ENCODE measurements around the gene SPATC1L.

SPATC1L gene

DNA sequence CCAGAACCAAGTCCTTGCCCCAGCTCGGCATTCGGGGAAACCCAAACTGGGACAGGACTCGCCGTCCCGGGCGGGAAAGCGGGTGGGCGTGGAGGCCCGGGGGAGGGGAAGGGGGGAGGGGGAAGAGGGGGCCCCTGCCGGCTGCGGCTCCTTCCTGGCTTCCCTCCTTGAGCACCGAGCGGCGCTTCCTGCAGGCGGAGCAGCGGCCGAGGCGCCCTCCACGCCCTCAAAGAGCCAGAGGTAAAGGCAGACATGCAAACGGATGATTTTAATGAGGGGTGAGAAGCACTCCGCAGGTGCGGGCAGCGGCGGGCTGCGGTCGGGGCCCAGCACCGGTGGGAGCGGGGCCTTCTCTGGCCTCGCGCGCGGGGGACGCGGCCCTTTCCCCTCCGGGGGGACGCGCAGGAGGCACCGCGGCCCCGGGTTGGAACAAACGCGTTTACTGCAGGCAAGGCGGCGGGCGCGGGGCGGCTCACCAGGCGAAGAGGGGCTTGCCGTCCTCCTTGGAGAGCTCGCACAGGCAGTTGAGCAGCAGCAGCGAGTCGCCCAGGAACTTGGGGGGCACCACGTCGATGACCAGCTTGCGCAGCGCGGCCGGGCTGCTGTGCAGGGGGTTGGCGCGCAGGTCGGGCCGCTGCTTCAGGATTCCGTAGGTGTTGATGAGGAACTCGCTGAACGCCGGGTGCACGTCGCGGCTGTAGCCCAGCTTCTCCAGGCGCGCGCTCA lies 23.2 kb downstream of the SPATC1L start:
- H3K4me3 ChIP-seq (ENCODE audit: low read depth, low read length), result peak overlapping the region; percentile 3; the same call in 1 of the 2 replicates
- no peak for DNase-seq (ENCODE audit: low read depth, low spot score)
- POLR2A ChIA-PET, result no interaction called here
- CTCF ChIA-PET, result interaction anchor here (0.8 to 3.1 kb wide), 3 partner anchors 14 to 18 kb away, joined by 3 to 21 read pairs (median 4); no protein-coding TSS in a partner anchor
- TF ChIP-seq, protein P1, sequence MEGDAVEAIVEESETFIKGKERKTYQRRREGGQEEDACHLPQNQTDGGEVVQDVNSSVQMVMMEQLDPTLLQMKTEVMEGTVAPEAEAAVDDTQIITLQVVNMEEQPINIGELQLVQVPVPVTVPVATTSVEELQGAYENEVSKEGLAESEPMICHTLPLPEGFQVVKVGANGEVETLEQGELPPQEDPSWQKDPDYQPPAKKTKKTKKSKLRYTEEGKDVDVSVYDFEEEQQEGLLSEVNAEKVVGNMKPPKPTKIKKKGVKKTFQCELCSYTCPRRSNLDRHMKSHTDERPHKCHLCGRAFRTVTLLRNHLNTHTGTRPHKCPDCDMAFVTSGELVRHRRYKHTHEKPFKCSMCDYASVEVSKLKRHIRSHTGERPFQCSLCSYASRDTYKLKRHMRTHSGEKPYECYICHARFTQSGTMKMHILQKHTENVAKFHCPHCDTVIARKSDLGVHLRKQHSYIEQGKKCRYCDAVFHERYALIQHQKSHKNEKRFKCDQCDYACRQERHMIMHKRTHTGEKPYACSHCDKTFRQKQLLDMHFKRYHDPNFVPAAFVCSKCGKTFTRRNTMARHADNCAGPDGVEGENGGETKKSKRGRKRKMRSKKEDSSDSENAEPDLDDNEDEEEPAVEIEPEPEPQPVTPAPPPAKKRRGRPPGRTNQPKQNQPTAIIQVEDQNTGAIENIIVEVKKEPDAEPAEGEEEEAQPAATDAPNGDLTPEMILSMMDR (IDR thresholded peaks at IDR 0.05; ENCODE audit: insufficient read depth, low read length, missing control alignments), result no peak

- POLR2A ChIA-PET, result no interaction called here
These were observed 23.7 kb downstream of the SPATC1L start for GRCh38 chr21:46160657-46160906.

GRCh38 chr21:46159841-46160656 lies 24.2 kb downstream of the SPATC1L start:
- POLR2A ChIA-PET, result no interaction called here
- H3K4me3 ChIP-seq (ENCODE audit: low read depth, low read length), result no peak overlapping the region
- TF ChIP-seq, protein P1 (IDR thresholded peaks at IDR 0.05; ENCODE audit: insufficient read depth, low read length, missing control alignments), result no peak
- CTCF ChIA-PET, result interaction anchor here (3.1 kb wide), 1 partner anchor 17 kb away, joined by 21 read pairs; no protein-coding TSS in a partner anchor
- DNase-seq (ENCODE audit: low read depth, low spot score), result no peak

More at GRCh38 chr21:46160657-46160906, 23.7 kb downstream of the SPATC1L start:
- TF ChIP-seq, protein P1 (IDR thresholded peaks at IDR 0.05; ENCODE audit: insufficient read depth, low read length, missing control alignments), result no peak
- no peak overlapping the region for H3K4me3 ChIP-seq (ENCODE audit: low read depth, low read length)
- CTCF ChIA-PET, result interaction anchor here (3.1 kb wide), 1 partner anchor 18 kb away, joined by 21 read pairs; no protein-coding TSS in a partner anchor
- DNase-seq (ENCODE audit: low read depth, low spot score), result no peak

DNA sequence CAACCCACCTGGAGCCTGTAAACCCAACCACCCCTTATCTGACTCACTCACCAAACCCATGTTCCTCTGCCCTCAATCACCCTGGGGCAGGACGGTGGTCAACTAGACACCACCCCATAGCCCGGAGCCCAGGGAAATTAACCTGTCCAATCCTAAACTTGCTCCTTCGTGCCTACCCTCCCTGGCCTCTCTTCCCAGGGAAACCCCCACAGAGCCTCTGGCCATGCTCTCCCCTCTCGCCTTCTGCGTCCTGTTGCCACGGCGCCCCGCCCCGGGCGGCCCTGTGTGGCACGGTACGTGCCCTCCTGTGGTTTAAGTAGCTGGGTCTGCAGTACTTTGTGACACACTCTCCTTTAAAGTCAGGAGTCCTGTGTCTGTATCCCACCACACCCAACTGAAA lies 24.9 kb downstream of the SPATC1L start:
- ChIA-PET CTCF (interaction anchor here (1.1 to 3.1 kb wide), 2 partner anchors 16 to 91 kb away, joined by 3 to 21 read pairs; no protein-coding TSS in a partner anchor), POLR2A (no interaction called here)
- no peak for DNase-seq (ENCODE audit: low read depth, low spot score)
- TF ChIP-seq, protein P1 (IDR thresholded peaks at IDR 0.05; ENCODE audit: insufficient read depth, low read length, missing control alignments), result no peak
- no peak overlapping the region for H3K4me3 ChIP-seq (ENCODE audit: low read depth, low read length)

GRCh38 chr21:46158666-46159300 lies 25.5 kb downstream of the SPATC1L start:
- TF ChIP-seq, protein P1 (IDR thresholded peaks at IDR 0.05; ENCODE audit: insufficient read depth, low read length, missing control alignments), result no peak
- no peak overlapping the region for H3K4me3 ChIP-seq (ENCODE audit: low read depth, low read length)
- ChIA-PET POLR2A (no interaction called here), CTCF (interaction anchor here (1.1 to 3.1 kb wide), 3 partner anchors 9 to 92 kb away, joined by 3 to 21 read pairs (median 4); no protein-coding TSS in a partner anchor)
- DNase-seq (ENCODE audit: low read depth, low spot score), result no peak
